HUES48 (cell line): ENCODE results near the gene MTCL3.

Experiments
- H3K27ac ChIP-seq: one replicate; pipeline ENCODE4 v1.7.0; 2013; ENCODE audit warnings: low read depth, low read length, inconsistent platforms
- H3K27me3 ChIP-seq: 2 replicates; pipeline ENCODE4 v1.6.1; 2013; ENCODE audit warnings: mild to moderate bottlenecking, low read length; ENCODE audit not compliant: control insufficient read depth, insufficient read depth
- H3K36me3 ChIP-seq: 2 replicates; pipeline ENCODE4 v1.6.1; 2013; ENCODE audit warnings: low read length; ENCODE audit not compliant: control insufficient read depth, insufficient read depth
- H3K4me1 ChIP-seq: 2 replicates; pipeline ENCODE4 v1.6.1; 2013; ENCODE audit warnings: mild to moderate bottlenecking, low read length; ENCODE audit not compliant: control insufficient read depth, insufficient read depth
- H3K4me3 ChIP-seq: 2 replicates; pipeline ENCODE4 v1.5.1; 2013; ENCODE audit warnings: mild to moderate bottlenecking, low read depth, low read length
- H3K9ac ChIP-seq: 2 replicates; pipeline ENCODE4 v1.6.1; 2013; ENCODE audit warnings: mild to moderate bottlenecking, low read depth, low read length, moderate library complexity
- H3K9me3 ChIP-seq: 2 replicates; pipeline ENCODE4 v1.6.1; 2013; ENCODE audit warnings: low read length; ENCODE audit not compliant: control insufficient read depth, insufficient read depth

MTCL3 gene

DNA sequence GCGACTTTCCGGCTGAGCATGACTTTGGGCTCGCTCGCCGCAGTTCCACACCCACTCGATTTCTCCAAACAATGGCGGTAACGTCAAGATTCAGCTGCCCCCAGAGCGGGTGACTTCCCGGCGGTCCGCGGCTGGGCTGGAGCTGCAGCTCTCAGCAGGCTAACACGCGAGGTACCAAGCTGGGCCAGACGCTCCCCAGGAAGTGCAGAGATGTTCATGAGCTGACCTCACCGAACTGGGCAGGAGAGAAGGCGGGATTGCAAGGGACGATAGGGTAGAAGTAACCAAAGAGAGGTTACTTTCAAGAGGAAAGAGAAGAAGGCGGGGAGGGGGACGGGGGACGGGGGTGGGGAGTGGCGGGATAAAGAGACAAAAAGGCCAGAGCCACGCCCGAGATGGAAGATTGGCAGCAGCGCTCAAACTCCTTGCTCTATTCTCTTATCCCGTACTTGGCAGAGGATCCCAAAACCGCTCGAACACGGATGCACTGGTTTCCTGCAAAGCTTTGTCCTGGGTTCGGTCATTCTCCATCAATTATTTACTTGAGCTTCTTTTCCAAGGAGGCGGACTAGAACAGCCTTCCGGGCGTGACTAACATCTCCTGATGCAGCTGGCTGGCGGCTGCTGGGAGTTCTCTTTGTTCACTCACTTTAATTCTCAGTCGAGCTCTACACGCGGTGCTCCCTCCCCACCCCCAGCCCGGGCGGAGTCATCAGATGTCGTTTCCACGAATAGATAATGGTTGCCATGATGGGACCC, at the start of gene MTCL3:
MTCL3 (minus strand) TSS at position 626 of the 759 bp plus-strand sequence.
- Histone ChIP-seq H3K27ac (peak within 1 kb of the TSS; percentile 88), H3K36me3 (no peaks in the 10 kb centered on the region), H3K9ac (peak within 1 kb of the TSS; percentile 75), H3K27me3 (peaks cover 28% of the 10 kb centered on the region), H3K4me1 (peaks cover 15% of the 10 kb centered on the region), H3K4me3 (peak within 1 kb of the TSS; percentile 94), H3K9me3 (no peaks in the 10 kb centered on the region)

- H3K9me3 ChIP-seq = no peaks in the 10 kb centered on the region
- H3K36me3 ChIP-seq = no peaks in the 10 kb centered on the region
- no peaks in the 10 kb centered on the region for H3K4me1 ChIP-seq
- H3K9ac ChIP-seq = no peak overlapping the region
- no peaks in the 10 kb centered on the region for H3K27me3 ChIP-seq
- H3K4me3 ChIP-seq = no peak overlapping the region
- no peak overlapping the region for H3K27ac ChIP-seq
Observed at GRCh38 chr6:127567476-127567875, 48.3 kb upstream of the MTCL3 start.

- H3K27me3 ChIP-seq = no peaks in the 10 kb centered on the region
- H3K4me1 ChIP-seq = no peaks in the 10 kb centered on the region
- no peak overlapping the region for H3K27ac ChIP-seq
- no peaks in the 10 kb centered on the region for H3K9me3 ChIP-seq
- no peak overlapping the region for H3K4me3 ChIP-seq
- no peak overlapping the region for H3K9ac ChIP-seq
- H3K36me3 ChIP-seq = no peaks in the 10 kb centered on the region
Observed at GRCh38 chr6:127566651-127567050, 47.5 kb upstream of the MTCL3 start.

- Histone ChIP-seq H3K9me3 (no peaks in the 10 kb centered on the region), H3K4me3 (no peak overlapping the region), H3K36me3 (no peaks in the 10 kb centered on the region), H3K27me3 (no peaks in the 10 kb centered on the region), H3K9ac (no peak overlapping the region), H3K27ac (no peak overlapping the region), H3K4me1 (no peaks in the 10 kb centered on the region)
Observed at GRCh38 chr6:127566119-127566518, 47.0 kb upstream of the MTCL3 start.

DNA sequence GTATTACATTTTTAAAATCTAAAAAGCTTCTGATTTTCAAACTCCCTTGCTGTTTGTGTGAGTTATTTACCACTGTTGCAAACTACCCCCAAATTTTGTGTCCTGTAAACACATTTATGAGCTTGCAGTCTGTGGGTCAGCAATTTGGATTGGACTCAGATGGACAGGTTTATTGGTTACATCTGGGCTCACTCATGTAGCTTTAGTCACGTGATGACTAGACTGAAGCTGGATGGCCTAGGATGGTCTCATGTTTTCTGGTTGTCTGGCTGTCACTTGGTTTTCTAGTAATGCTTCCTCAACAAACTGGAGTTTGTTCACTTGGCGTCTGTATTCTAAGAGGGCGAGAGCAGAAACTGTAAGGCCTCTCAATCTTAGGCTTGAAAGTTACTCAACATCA, 45.6 kb upstream of the MTCL3 start:
- Histone ChIP-seq H3K9me3 (no peaks in the 10 kb centered on the region), H3K9ac (no peak overlapping the region), H3K27ac (no peak overlapping the region), H3K4me1 (no peaks in the 10 kb centered on the region), H3K36me3 (no peaks in the 10 kb centered on the region), H3K27me3 (no peaks in the 10 kb centered on the region), H3K4me3 (no peak overlapping the region)

GRCh38 chr6:127561660-127562059, 42.5 kb upstream of the MTCL3 start:
- Histone ChIP-seq H3K4me1 (no peaks in the 10 kb centered on the region), H3K36me3 (no peaks in the 10 kb centered on the region), H3K9me3 (no peaks in the 10 kb centered on the region), H3K27me3 (no peaks in the 10 kb centered on the region), H3K27ac (no peak overlapping the region), H3K4me3 (no peak overlapping the region), H3K9ac (no peak overlapping the region)

- no peak overlapping the region for H3K9ac ChIP-seq
- no peaks in the 10 kb centered on the region for H3K9me3 ChIP-seq
- no peaks in the 10 kb centered on the region for H3K4me1 ChIP-seq
- H3K4me3 ChIP-seq = no peak overlapping the region
- H3K36me3 ChIP-seq = no peaks in the 10 kb centered on the region
- H3K27ac ChIP-seq = no peak overlapping the region
- no peaks in the 10 kb centered on the region for H3K27me3 ChIP-seq
Observed at GRCh38 chr6:127554435-127555006, 35.4 kb upstream of the MTCL3 start.

DNA sequence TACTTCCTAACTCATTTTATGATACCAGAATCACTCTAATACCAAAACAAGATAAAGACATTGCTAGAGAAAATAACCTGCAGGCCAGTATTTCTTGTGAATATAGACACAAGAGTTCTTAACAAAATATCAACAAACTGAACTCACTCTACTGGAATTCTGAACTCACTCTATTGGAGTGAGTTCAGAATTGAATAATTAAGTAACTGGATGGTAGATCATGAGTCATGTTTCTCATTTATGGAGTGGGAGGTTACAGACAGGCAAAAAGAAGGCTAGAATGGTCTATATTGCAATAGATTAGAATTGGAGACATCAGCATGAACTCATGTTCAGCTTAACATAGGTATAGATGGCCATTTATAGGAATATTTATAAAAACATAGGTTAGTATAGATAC, 31.3 kb upstream of the MTCL3 start:
- no peaks in the 10 kb centered on the region for H3K27me3 ChIP-seq
- no peak overlapping the region for H3K9ac ChIP-seq
- no peak overlapping the region for H3K4me3 ChIP-seq
- no peaks in the 10 kb centered on the region for H3K9me3 ChIP-seq
- no peaks in the 10 kb centered on the region for H3K4me1 ChIP-seq
- H3K36me3 ChIP-seq = no peaks in the 10 kb centered on the region
- no peak overlapping the region for H3K27ac ChIP-seq

DNA sequence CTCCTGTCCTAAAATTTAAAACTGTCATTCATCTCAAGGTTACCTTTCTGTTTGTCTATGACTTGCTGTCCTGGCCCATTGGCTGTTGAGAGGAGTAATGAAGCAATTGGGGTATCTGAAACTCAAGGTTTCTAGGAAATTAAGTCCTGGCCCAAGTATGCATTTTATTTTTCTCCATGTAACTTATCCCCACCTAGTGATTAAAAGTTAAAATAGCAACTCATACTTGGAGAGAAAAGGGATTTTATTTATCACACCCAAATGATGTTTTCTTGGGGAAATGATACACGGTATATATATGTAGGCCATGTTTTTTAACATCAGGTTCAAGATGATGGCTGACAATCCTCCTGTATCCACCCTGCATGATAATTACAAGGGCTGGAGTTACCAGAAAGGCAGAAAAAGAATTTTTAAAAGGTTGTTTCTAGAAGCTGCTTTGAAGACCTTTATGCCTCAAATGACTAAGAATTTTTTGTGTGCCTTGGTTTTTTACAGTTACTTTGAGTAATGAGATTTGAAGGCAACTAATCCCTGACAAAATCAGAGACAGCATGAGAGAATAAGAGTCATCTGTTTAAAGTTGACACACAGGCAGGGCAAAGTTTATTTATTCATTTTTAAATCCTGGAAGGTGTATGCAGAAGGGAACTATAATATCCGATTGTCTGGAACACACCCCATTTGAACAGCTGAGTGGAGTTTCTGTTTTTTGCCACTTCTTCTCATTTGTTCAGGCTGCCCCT, 28.9 kb upstream of the MTCL3 start:
- no peak overlapping the region for H3K9ac ChIP-seq
- H3K4me1 ChIP-seq = no peaks in the 10 kb centered on the region
- H3K27ac ChIP-seq = no peak overlapping the region
- no peaks in the 10 kb centered on the region for H3K27me3 ChIP-seq
- no peaks in the 10 kb centered on the region for H3K36me3 ChIP-seq
- no peaks in the 10 kb centered on the region for H3K9me3 ChIP-seq
- H3K4me3 ChIP-seq = no peak overlapping the region

GRCh38 chr6:127547215-127547614, 28.1 kb upstream of the MTCL3 start:
- no peak overlapping the region for H3K27ac ChIP-seq
- H3K27me3 ChIP-seq = no peaks in the 10 kb centered on the region
- H3K4me3 ChIP-seq = no peak overlapping the region
- H3K9me3 ChIP-seq = no peaks in the 10 kb centered on the region
- no peaks in the 10 kb centered on the region for H3K36me3 ChIP-seq
- no peak overlapping the region for H3K9ac ChIP-seq
- H3K4me1 ChIP-seq = no peaks in the 10 kb centered on the region

DNA sequence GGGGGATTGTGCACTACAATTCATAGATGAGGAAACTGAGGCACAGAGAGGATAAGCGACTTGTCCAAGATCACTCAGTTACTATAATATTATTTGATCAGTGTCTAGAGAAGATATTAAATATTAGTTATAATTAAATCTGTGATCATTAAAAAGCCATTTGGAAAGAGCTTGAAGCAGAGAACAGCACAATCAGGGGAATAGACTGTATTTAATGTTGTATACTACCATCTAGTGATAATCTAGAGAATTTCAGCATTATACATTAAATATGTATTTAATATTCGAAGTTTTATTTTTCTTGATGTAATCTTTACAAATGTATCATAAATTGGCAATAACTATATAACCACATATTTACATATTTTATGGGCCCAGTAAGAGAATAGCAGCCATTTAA, 20.1 kb upstream of the MTCL3 start:
- no peak overlapping the region for H3K9ac ChIP-seq
- no peaks in the 10 kb centered on the region for H3K4me1 ChIP-seq
- no peaks in the 10 kb centered on the region; the same call in 1 of the 2 replicates for H3K27me3 ChIP-seq
- H3K4me3 ChIP-seq = no peak overlapping the region
- no peaks in the 10 kb centered on the region for H3K36me3 ChIP-seq
- no peaks in the 10 kb centered on the region for H3K9me3 ChIP-seq
- no peak overlapping the region for H3K27ac ChIP-seq
